K562 (cell line): ENCODE data around the gene SLC30A1. TPM values are rescaled to one million over a fixed set of nuclear protein-coding genes. Genes with fewer than 3 reads are reported as not detected.

Experiments
- ARID1B ChIP-seq: fragments of 450-650 bp; IDR thresholded peaks from 2 replicates; pipeline ENCODE4 v1.6.1; 2016; ENCODE audit warnings: antibody characterized with exemption, mild to moderate bottlenecking, inconsistent platforms
- CEBPG ChIP-seq, 3 experiments: fragments of 200-800 bp in 1 of 3; sonication (Bioruptor generic) in 1 of 3; sonication (generic) in 1 of 3; formaldehyde crosslinking in 1 of 3; IDR thresholded peaks in 2 of 3; conservative IDR thresholded peaks in 1 of 3; 2 replicates each; pipeline versions ENCODE4 v1.6.1 to v1.8.0; 2016 to 2022; ENCODE audit warnings: missing compliant biosample characterization in 2 of 3, missing genetic modification characterization in 2 of 3, mild to moderate bottlenecking in 1 of 3, missing genetic modification reagents in 1 of 3
- CREB1 ChIP-seq, 2 experiments: sonication (generic) in 1 of 2; formaldehyde crosslinking in 1 of 2; IDR thresholded peaks; 2 replicates each; pipeline versions ENCODE4 v1.6.1 to v1.8.0; 2012 to 2022; ENCODE audit warnings: inconsistent platforms in 1 of 2, mild to moderate bottlenecking in 1 of 2, missing genetic modification reagents in 1 of 2, moderate library complexity in 1 of 2
- EHMT2 ChIP-seq: fragments of 450-650 bp; IDR thresholded peaks from 2 replicates; pipeline ENCODE4 v1.6.1; 2018; ENCODE audit warnings: antibody characterized with exemption
- ESRRB ChIP-seq: fragments of 250-450 bp; sonication (Bioruptor Pico); IDR thresholded peaks from 2 replicates; pipeline ENCODE4 v1.5.0; 2020; ENCODE audit warnings: mild to moderate bottlenecking, moderate library complexity, borderline replicate concordance
- GABPB2 ChIP-seq: fragments of 250-450 bp; sonication (Bioruptor Pico); conservative IDR thresholded peaks from 2 replicates; pipeline ENCODE4 v1.5.1; 2021; ENCODE audit warnings: mild to moderate bottlenecking
- HOXB6 ChIP-seq: fragments of 250-450 bp; sonication (Bioruptor Pico); IDR thresholded peaks from 2 replicates; pipeline ENCODE4 v1.5.1; 2022; ENCODE audit warnings: mild to moderate bottlenecking, borderline replicate concordance
- ID3 ChIP-seq, 2 experiments: fragments of 250-450 bp in 1 of 2; fragments of 450-650 bp in 1 of 2; sonication (Bioruptor Pico) in 1 of 2; IDR thresholded peaks; 2 replicates each; pipeline versions ENCODE4 v1.6.1 to v1.8.0; 2016 to 2021; ENCODE audit warnings: mild to moderate bottlenecking in 2 of 2, moderate library complexity in 2 of 2, missing compliant biosample characterization in 1 of 2, missing genetic modification characterization in 1 of 2
- KAT2B ChIP-seq: IDR thresholded peaks from one replicate; pipeline ENCODE4 v1.6.1; 2012; ENCODE audit warnings: low read depth, mild to moderate bottlenecking, control low read depth, inconsistent platforms, low read length, moderate library complexity
- KDM4B ChIP-seq, 2 experiments: fragments of 450-650 bp in 1 of 2; sonication (generic) in 1 of 2; IDR thresholded peaks; 2 replicates each; pipeline ENCODE4 v1.6.1; 2016 to 2017; ENCODE audit warnings: borderline replicate concordance in 2 of 2, antibody characterized with exemption in 1 of 2, low read depth in 1 of 2, mild to moderate bottlenecking in 1 of 2
- KLF1 ChIP-seq: fragments of 450-650 bp; IDR thresholded peaks from 2 replicates; pipeline ENCODE4 v1.6.1; 2016; ENCODE audit warnings: missing genetic modification characterization, missing compliant biosample characterization
- MAX ChIP-seq: sonication (generic); formaldehyde crosslinking; IDR thresholded peaks from 2 replicates; pipeline ENCODE4 v1.9.0; 2022; ENCODE audit warnings: mild to moderate bottlenecking, missing genetic modification reagents
- MTA1 ChIP-seq: fragments of 450-650 bp; IDR thresholded peaks from 2 replicates; pipeline ENCODE4 v1.6.1; 2017; ENCODE audit warnings: borderline replicate concordance
- MTA2 ChIP-seq: fragments of 450-650 bp; IDR thresholded peaks from 2 replicates; pipeline ENCODE4 v1.6.1; 2016; ENCODE audit warnings: low read depth
- NRF1 ChIP-seq, 2 experiments: fragments of 450-650 bp; IDR thresholded peaks in 1 of 2; conservative IDR thresholded peaks in 1 of 2; 2 replicates each; pipeline ENCODE4 v1.6.1; 2014; ENCODE audit warnings: mild to moderate bottlenecking in 2 of 2
- PHF8 ChIP-seq: fragments of 200-600 bp; sonication (generic); IDR thresholded peaks from 2 replicates; pipeline ENCODE4 v1.6.1; 2012; ENCODE audit warnings: mixed run types, mild to moderate bottlenecking, inconsistent platforms, low read length, moderate library complexity, borderline replicate concordance
- RBM14 ChIP-seq: fragments of 200-400 bp; formaldehyde crosslinking; IDR thresholded peaks from 2 replicates; pipeline ENCODE4 v1.6.1; 2018; ENCODE audit warnings: low read depth, mild to moderate bottlenecking, low read length, moderate library complexity, borderline replicate concordance; ENCODE audit not compliant: insufficient read depth
- SMARCA5 ChIP-seq: fragments of 450-650 bp; IDR thresholded peaks from 2 replicates; pipeline ENCODE4 v1.6.1; 2016
- STAT5A ChIP-seq: IDR thresholded peaks from 2 replicates; pipeline ENCODE4 v1.6.1; 2012; ENCODE audit warnings: low read length, inconsistent platforms, borderline replicate concordance
- TEAD2 ChIP-seq: fragments of 450-650 bp; IDR thresholded peaks from 2 replicates; pipeline ENCODE4 v1.6.1; 2016; ENCODE audit warnings: missing genetic modification characterization, control low read depth, missing compliant biosample characterization
- XRCC3 ChIP-seq: fragments of 450-650 bp; IDR thresholded peaks from 2 replicates; pipeline ENCODE4 v1.6.1; 2017; ENCODE audit warnings: mild to moderate bottlenecking, moderate library complexity
- ZBTB26 ChIP-seq: fragments of 450-650 bp; formaldehyde crosslinking; IDR thresholded peaks from 2 replicates; pipeline ENCODE4 v1.4.0; 2022; ENCODE audit warnings: missing genetic modification characterization
- ZFP30 ChIP-seq: fragments of 250-450 bp; sonication (Bioruptor Pico); IDR thresholded peaks from 2 replicates; pipeline ENCODE4 v1.8.0; 2022; ENCODE audit warnings: moderate library complexity, mild to moderate bottlenecking, inconsistent platforms, borderline replicate concordance
- ZNF175 ChIP-seq: fragments of 200-800 bp; sonication (Bioruptor generic); IDR thresholded peaks from 2 replicates; pipeline ENCODE4 v1.6.1; 2016; ENCODE audit warnings: low read depth, mild to moderate bottlenecking, missing genetic modification characterization, missing compliant biosample characterization
- polyA plus RNA-seq, 8 experiments: library from polyadenylated mRNA; depleted of rRNA in 4 of 8; stranded (reverse) in 5 of 8; unstranded in 3 of 8; fragments of >200 nt; fragmentation: Nextera tagmentation in 2 of 8; fragmentation: Illumina TruSeq in 1 of 8; extraction: Ambion mirVana in 2 of 8; extraction: Trizol in 1 of 8; gene quantifications; 2 replicates each; pipeline versions ENCODE4 v1.2.1 to v1.2.3, GENCODE V29; 2011 to 2014; ENCODE audit warnings: inconsistent platforms in 1 of 8, missing spikeins in 1 of 8
- total RNA-seq, 7 experiments: library from RNA; depleted of rRNA in 6 of 7; stranded (reverse); fragments of >200 nt in 6 of 7; fragmentation: Illumina TruSeq in 2 of 7; extraction: Trizol in 2 of 7; gene quantifications; 2 replicates each; pipeline versions ENCODE4 v1.2.1 to v1.2.3, GENCODE V29; 2011 to 2021; ENCODE audit warnings: low replicate concordance in 1 of 7

Gene SLC30A1
- total and polyA plus RNA-seq, 9 of the 15 experiments (the other 6 are each of a cell fraction or from before 2014, with no cell fraction given): 4.1 to 14.4 (median 6.6) TPM

- peak; percentile 29 to 34; a peak in 1 of 4 replicates for TF ChIP-seq NRF1 (conservative IDR thresholded peaks at IDR 0.05 in 1 of 2, IDR thresholded peaks at IDR 0.05 in 1 of 2)
- 0 out of 2 replicates have a peak, but pooled peaks have one; percentile 25 for TF ChIP-seq MTA2
- TF ChIP-seq KAT2B: no peak
- TF ChIP-seq ZBTB26 (CRISPR knock-in tag): no peak
- TF ChIP-seq KLF1 (tag): no peak
- TF ChIP-seq HOXB6 (CRISPR knock-in tag): no peak
- no peak for TF ChIP-seq XRCC3
- no peak for TF ChIP-seq MAX (CRISPR knock-in tag)
- no peak for TF ChIP-seq PHF8
- TF ChIP-seq EHMT2: no peak
- TF ChIP-seq RBM14: no peak
- no peak for TF ChIP-seq GABPB2 (CRISPR knock-in tag)
- TF ChIP-seq ARID1B: peak; percentile 64; the same call in 1 of the 2 replicates
- TF ChIP-seq CREB1 (IDR thresholded peaks at IDR 0.05): no peak
- no peak for TF ChIP-seq CREB1 (CRISPR knock-in tag; IDR thresholded peaks at IDR 0.05)
- TF ChIP-seq ZNF175 (CRISPR knock-in tag): 0 out of 2 replicates have a peak, but pooled peaks have one; percentile 42
- TF ChIP-seq CEBPG (CRISPR knock-in tag; IDR thresholded peaks at IDR 0.05): peak; percentile 97
- peak; percentile 94 to 98 for TF ChIP-seq CEBPG (tag; conservative IDR thresholded peaks at IDR 0.05 in 1 of 2, IDR thresholded peaks at IDR 0.05 in 1 of 2)
- TF ChIP-seq STAT5A: no peak
- TF ChIP-seq MTA1: no peak
- no peak for TF ChIP-seq SMARCA5
- no peak for TF ChIP-seq ZFP30 (CRISPR knock-in tag)
- no peak for TF ChIP-seq ID3 (CRISPR knock-in tag; IDR thresholded peaks at IDR 0.05)
- TF ChIP-seq ID3 (tag; IDR thresholded peaks at IDR 0.05): no peak
- TF ChIP-seq ESRRB: no peak
- TF ChIP-seq KDM4B (IDR thresholded peaks at IDR 0.05; ENCODE audit: borderline replicate concordance in 2 of 2, low read depth in 1 of 2): no peak
- 0 out of 2 replicates have a peak, but pooled peaks have one; percentile 20 for TF ChIP-seq TEAD2 (tag)
Observed at GRCh38 chr1:211589782-211590721, 11.1 kb upstream of the SLC30A1 start (continued).
